Measurements from ENCODE around the gene TNRC6A. TPM values are rescaled to one million over a fixed set of nuclear protein-coding genes. Genes with fewer than 3 reads are reported as not detected.

TNRC6A gene
- total RNA-seq, 1 experiment from 2014 or later = 84.8 TPM

- Histone ChIP-seq H3K4me3 (no peak overlapping the region), H3K27me3 (ENCODE audit: insufficient read depth, low read depth) (no peaks in the 10 kb centered on the region), H4K20me1 (ENCODE audit: insufficient read depth) (no peaks in the 10 kb centered on the region), H2AFZ (no peak overlapping the region), H3K79me2 (ENCODE audit: low read depth) (no peaks in the 10 kb centered on the region), H3F3A (ENCODE audit: insufficient read depth, low read depth) (no peaks in the 10 kb centered on the region), H3K36me3 (ENCODE audit: low read depth) (no peaks in the 10 kb centered on the region), H3K4me2 (no peak overlapping the region), H3K9me2 (ENCODE audit: insufficient read depth) (no peaks in the 10 kb centered on the region), H3K4me1 (replicated peaks; ENCODE audit: insufficient read depth) (no peaks in the 10 kb centered on the region), H3K27ac (no peak overlapping the region), H3K9me3 (ENCODE audit: insufficient read depth, low read depth) (no peaks in the 10 kb centered on the region)
- intact Hi-C loops (cut with micrococcal nuclease; ENCODE audit: unreplicated experiment) = no loop called here
- no peak for DNase-seq
- TF ChIP-seq EZH2 (IDR thresholded peaks at IDR 0.05; ENCODE audit: low read depth) = no peak
- TF ChIP-seq CTCF (conservative IDR thresholded peaks at IDR 0.05) = no peak
- ChIA-PET POLR2A (ENCODE audit: unreplicated experiment) (no interaction called here), CTCF (interaction anchor here (0.7 kb wide), 1 partner anchor 157 kb away, joined by 4 read pairs; no protein-coding TSS in a partner anchor)
- BruUV-seq (replicated peaks) = no TSS peak
Measured at GRCh38 chr16:24875466-24875865, 146.0 kb downstream of the TNRC6A start.

Other genes with a start within 250 kb of the TNRC6A start
- gene RBBP6, start 190.1 kb upstream of the TNRC6A start, total RNA-seq (2021) = 76.6 and 86.7 TPM in 2 replicates
- gene SLC5A11, start 116.3 kb downstream of the TNRC6A start, total RNA-seq (2021) = 3.7 and 5.7 TPM in 2 replicates